ENCODE results near the gene FREM1.

The FREM1 gene

GRCh38 chr9:14722391-14723035 lies 187.7 kb downstream of the FREM1 start, which contains the start of gene CER1:
CER1 (minus strand) TSS chr9:14722733; CDS start chr9:14722672, 61 bp downstream.
- no peak for TF ChIP-seq ZNF274 (IDR thresholded peaks at IDR 0.05; ENCODE audit: low read depth, low read length)
- H3K4me3 ChIP-seq (ENCODE audit: low read length) = no peak within 1 kb of the TSS

DNA sequence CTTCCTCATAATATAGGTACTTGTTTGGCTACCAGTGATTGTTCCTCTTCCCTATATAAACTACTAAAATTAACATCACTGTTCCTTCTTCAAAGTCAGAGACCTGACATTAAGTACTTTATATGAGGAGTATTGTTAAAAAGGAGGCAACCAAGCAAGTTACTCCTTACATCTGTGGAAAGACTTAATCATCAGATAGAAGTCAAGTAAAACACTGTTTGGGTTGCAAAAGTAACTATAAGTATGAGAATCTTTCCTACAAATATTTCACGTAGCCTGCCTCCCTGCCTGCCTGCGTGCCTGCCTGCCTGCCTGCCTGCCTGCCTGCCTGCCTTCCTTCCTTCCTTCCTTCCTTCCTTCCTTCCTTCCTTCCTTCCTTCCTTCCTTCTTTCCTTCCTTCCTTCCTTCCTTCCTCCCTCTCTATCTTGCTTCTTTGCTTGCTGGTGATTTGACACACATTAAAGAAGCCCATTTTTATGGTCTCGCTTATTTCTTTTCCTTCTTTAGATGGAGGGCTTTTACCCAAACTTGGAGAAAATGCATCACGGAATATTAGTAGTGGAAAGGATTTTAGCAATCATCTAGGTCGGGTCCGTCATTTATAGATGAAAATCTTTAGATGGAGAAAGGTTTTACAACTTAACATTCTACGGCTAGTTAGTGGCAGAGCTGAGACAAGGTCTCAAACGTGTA lies 190.9 kb downstream of the FREM1 start:
- no peak for TF ChIP-seq ZNF274 (IDR thresholded peaks at IDR 0.05; ENCODE audit: low read depth, low read length)
- H3K4me3 ChIP-seq (ENCODE audit: low read length) = no peak overlapping the region

GRCh38 chr9:14715102-14715501 lies 195.1 kb downstream of the FREM1 start:
- no peak for TF ChIP-seq ZNF274 (IDR thresholded peaks at IDR 0.05; ENCODE audit: low read depth, low read length)

DNA sequence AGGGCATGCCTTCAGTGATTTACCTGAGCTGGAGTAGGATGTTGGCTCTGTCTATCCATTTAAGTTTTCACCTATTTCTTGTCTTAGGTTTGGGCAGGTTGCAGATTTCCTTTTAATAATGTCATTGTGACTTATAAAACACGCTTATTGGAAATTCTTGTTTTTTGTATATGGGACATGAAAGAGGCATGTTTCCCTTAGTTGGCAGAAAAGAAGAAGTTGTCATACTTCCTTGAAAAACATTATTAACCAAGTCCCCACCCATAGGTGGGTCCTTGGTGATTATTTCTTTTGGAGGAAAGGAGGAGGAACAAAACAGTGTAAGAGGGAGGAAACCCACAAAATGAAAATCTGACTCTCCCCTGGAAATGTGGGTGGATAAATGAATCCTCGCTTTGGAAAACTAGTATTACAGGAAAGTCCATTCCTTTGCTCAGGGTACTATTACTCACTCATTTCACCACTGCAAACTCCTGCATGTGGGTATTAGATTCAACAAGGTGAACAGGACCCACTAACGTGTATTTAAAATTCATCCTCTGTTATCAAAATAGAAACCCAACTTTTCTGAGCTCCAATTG lies 197.0 kb downstream of the FREM1 start:
- H3K4me3 ChIP-seq (ENCODE audit: low read length) = no peak overlapping the region
- TF ChIP-seq ZNF274 (IDR thresholded peaks at IDR 0.05; ENCODE audit: low read depth, low read length) = no peak

More at GRCh38 chr9:14715102-14715501, 195.1 kb downstream of the FREM1 start:
- H3K4me3 ChIP-seq (ENCODE audit: low read length) = no peak overlapping the region

GRCh38 chr9:14710804-14711203 lies 199.4 kb downstream of the FREM1 start:
- no peak for TF ChIP-seq ZNF274 (IDR thresholded peaks at IDR 0.05; ENCODE audit: low read depth, low read length)
- H3K4me3 ChIP-seq (ENCODE audit: low read length) = no peak overlapping the region

DNA sequence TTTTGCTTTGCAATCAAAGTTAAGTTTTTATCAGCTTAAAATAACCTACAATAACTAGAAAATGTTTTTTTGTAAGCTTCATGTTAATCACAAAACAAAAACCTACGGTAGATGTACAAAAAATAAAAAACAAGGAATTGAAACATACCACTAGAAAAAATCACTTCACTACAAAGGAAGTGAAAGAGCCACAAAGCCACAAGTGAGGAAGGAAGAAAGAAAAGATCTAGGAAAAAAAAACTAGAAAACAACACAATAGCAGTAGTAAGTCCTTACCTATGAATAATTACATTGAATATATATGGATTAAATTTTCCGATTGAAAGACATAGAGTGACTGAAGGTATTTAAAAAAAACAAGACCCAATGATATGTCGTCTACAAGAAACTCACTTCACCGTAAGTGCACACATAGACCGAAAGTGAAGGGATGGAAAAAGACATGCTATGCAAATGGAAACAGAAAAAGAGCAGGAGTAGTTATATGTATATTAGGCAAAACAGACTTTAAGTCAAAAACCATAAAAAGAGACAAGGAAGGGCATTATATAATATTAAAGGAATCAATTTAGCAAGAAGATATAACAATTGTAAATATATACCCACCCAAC lies 203.6 kb downstream of the FREM1 start:
- no peak for TF ChIP-seq ZNF274 (IDR thresholded peaks at IDR 0.05; ENCODE audit: low read depth, low read length)
- H3K4me3 ChIP-seq (ENCODE audit: low read length) = no peak overlapping the region

- TF ChIP-seq ZNF274 (IDR thresholded peaks at IDR 0.05; ENCODE audit: low read depth, low read length) = no peak
- no peak overlapping the region for H3K4me3 ChIP-seq (ENCODE audit: low read length)
These were observed 205.1 kb downstream of the FREM1 start for GRCh38 chr9:14705079-14705478.

- no peak for TF ChIP-seq ZNF274 (IDR thresholded peaks at IDR 0.05; ENCODE audit: low read depth, low read length)
- H3K4me3 ChIP-seq (ENCODE audit: low read length) = no peak overlapping the region
These were observed 205.9 kb downstream of the FREM1 start for GRCh38 chr9:14704281-14704680.

DNA sequence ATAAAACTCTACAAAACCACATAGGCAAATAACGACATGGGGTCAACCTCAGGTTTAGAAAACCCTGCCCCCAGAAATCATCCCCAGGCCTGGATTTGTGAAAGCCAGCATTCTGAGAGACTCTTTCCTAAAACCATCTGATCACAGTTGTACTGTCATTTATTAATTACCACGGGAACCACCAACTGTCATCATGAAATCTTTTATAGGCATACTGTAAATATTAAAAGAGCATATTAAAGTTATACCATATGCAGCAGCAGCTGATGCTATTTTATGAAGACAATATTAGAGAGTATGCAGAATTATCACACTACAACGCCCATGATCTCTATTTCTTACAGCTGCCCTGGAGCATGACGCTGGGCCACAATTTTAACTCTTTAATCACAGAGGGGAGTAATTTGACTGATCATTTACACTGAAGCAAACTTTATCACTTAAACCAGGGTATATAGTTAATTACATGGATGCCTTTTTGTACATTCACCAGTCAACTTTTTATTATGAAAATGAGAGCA lies 208.0 kb downstream of the FREM1 start:
- TF ChIP-seq ZNF274 (IDR thresholded peaks at IDR 0.05; ENCODE audit: low read depth, low read length) = no peak
- no peak overlapping the region for H3K4me3 ChIP-seq (ENCODE audit: low read length)

GRCh38 chr9:14693251-14693861 lies 216.9 kb downstream of the FREM1 start, which contains the start of gene ZDHHC21:
ZDHHC21 (minus strand) TSS chr9:14693432; CDS start chr9:14674340, 19,092 bp downstream.
- peak within 1 kb of the TSS; percentile 100 for H3K4me3 ChIP-seq (ENCODE audit: low read length)
- TF ChIP-seq ZNF274 (IDR thresholded peaks at IDR 0.05; ENCODE audit: low read depth, low read length) = no peak

GRCh38 chr9:14692470-14693250 lies 217.6 kb downstream of the FREM1 start:
- no peak for TF ChIP-seq ZNF274 (IDR thresholded peaks at IDR 0.05; ENCODE audit: low read depth, low read length)
- H3K4me3 ChIP-seq (ENCODE audit: low read length) = peak overlapping the region; percentile 100

DNA sequence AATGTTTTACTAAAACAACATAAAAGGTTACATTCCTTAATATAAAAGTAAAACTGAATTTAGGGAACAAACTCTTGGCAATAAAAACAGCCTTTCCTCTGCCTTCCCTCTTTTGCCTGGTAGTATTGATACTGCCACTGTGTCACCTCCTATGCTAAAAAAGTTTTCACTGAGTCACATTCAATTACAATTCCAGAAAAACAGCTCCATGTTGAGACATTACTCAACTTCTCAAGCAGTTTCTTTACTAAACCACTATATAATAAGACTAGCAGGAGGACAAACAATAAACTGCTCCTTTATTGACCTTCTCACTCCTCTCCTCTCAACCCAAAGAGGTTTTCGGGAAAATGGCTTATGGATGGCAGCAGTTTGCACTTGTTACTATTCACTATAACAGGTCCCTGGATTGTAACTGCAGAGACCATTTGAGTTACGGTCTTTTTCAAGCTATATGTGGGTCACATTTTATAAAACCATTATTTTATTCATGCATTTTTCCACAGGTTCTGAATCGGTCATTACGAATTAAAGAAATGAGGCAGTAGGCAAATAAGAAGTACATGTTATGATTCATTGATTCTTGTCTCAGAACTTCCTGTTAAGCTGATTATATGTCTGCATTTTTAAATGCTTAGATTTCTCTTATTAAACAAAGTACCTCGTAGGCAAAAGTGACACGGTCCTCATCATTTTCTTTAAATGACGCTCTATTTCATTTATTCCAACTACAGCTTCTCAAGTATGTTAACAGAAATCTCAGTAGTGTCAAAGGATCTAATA lies 219.1 kb downstream of the FREM1 start:
- no peak for TF ChIP-seq ZNF274 (IDR thresholded peaks at IDR 0.05; ENCODE audit: low read depth, low read length)
- no peak overlapping the region; the same call in 1 of the 2 replicates for H3K4me3 ChIP-seq (ENCODE audit: low read length)

Measured in GM08714 (cell line).